GM10847 (cell line): Measurements from ENCODE around the gene NUP214.

Experiments
- POLR2A ChIP-seq: IDR thresholded peaks from 2 replicates; pipeline ENCODE4 v1.6.1; 2011; ENCODE audit not compliant: insufficient read length; ENCODE audit errors: extremely low read depth

NUP214 gene

DNA sequence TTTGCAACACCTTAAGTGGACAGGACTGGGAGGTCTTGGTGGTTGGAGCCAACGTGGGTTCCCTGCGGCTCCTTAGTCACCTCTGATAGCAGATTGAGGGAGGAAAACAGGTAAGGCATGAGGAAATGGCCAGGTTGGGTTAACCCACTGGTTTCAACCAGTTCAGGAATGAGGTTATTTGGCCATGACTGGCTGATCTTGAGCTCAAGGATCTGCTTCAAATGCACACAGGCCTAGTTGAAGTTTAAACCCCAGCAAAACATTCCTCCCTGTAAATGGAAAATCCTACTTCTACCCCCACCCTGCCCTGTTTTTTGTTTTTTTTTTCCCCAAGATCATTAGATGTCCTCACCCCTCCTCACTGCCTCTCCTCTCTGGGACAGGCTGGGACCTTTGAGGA is 3.2 kb upstream of the NUP214 start:
- no peak for TF ChIP-seq POLR2A

DNA sequence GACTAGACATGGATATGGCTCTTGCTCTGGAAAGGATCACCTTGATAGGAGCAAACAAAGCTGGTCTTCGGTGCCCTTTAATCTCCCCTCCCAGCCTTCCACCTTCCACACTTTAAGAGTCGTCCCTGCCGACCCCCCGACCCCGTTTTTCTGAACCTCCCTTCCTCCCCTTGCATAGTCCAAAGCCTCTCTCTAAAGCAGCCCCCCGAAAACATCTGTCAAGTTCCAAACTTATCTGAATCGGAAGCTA is 423 bp upstream of the NUP214 start:
- TF ChIP-seq POLR2A = no peak

DNA sequence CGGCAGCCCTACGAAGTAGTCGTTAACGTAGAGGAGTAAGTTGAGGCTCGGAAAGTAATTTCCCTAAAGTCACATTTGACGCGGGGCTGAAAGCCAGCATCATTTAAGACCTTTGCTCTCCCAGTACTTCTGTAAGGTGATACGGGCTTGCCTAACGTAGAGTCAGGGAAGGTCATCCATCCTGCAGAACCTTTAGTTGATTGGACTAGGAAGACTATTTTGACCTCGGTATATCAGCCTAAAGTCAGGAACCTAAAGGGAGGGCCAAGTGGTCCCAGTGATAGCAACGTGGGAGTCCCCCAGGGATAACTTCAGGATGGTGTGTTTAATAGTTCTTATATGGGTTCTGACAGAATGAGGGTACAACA is 657 bp downstream of the NUP214 start:
- TF ChIP-seq POLR2A = no peak

DNA sequence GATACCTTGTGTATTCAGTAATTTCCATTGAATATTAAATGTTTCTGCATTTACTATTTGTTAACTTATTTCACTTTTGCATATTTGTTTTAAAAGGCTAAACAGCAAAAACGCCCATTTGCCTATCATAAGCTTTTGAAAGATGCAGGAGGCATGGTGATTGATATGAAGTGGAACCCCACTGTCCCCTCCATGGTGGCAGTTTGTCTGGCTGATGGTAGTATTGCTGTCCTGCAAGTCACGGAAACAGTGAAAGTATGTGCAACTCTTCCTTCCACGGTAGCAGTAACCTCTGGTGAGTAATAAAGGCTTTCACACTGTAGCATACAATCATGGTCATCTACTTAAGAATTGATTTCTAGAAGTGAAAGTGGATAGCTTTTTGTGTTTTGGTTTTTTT is 3.8 kb downstream of the NUP214 start:
- no peak for TF ChIP-seq POLR2A

DNA sequence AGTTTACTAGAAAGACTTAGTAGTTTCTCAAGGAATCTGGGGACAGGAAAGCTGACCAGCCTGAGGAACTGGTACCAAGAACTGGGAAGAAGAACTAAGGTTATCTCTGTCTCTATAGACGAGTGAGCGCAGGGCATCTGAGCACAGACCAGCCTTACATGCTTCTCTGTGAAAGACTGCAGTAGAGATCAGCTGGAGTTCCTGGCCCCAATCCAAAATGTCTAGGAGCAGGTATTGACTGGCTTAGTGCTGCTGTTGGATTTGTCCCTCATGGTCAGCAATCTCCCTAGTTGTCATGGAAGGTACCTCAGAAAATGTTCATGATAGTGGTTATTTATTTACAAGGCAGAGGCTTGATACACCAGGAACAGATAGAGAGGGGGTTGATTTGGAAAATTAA is 13.3 kb downstream of the NUP214 start:
- no peak for TF ChIP-seq POLR2A

DNA sequence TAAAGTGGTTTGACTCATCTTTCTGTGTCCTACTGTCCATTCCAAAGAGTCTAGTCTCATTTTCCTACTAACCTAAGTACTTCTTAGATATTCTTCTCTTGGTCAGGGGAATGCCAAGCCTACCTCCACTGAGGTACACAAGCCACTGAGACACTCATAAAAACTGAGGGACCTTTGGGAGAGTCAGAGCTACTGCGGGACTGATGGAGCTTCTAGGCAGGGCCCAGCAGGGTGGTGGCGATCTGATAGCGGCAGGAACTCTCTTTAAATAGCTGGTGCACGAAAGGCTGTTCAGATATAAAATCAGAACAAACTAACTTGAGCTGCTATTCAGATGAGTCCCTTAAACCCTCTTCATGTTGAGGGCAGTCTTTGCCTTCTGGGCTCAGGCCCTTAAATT is 14.7 kb downstream of the NUP214 start:
- no peak for TF ChIP-seq POLR2A

DNA sequence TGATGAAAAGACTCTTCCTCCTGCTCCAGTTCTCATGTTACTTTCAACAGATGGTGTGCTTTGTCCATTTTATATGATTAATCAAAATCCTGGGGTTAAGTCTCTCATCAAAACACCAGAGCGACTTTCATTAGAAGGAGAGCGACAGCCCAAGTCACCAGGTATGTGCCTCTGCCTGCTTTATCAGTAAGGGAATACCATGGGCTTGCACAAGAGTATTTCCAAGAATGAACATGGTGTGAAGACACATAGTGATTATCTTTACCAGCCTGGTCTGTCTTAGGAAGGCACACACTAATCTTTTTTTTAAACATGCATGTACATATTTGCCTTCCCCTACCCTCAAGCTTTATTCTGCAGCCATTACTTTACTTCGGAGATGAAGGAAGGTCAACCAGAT is 15.2 kb downstream of the NUP214 start:
- TF ChIP-seq POLR2A = no peak

DNA sequence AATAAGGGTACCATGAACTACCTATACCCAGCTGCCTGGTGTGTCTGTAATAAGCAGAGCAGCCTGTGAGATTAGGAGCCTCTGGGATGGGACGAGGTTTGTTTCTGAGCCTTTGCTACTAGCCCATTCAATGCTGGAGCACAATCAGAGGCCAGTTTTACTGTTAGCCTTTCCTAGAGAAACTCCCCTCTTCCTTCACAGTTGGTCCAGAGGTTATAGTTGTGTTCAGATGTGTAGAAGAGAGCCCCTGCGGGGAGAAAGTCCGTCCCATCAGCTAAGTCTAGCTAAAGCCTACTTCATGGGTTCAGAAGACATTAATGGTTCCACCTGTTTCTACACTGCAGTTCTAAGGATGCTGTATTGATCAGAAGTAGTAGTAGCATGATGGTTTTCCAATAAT is 16.8 kb downstream of the NUP214 start:
- no peak for TF ChIP-seq POLR2A

DNA sequence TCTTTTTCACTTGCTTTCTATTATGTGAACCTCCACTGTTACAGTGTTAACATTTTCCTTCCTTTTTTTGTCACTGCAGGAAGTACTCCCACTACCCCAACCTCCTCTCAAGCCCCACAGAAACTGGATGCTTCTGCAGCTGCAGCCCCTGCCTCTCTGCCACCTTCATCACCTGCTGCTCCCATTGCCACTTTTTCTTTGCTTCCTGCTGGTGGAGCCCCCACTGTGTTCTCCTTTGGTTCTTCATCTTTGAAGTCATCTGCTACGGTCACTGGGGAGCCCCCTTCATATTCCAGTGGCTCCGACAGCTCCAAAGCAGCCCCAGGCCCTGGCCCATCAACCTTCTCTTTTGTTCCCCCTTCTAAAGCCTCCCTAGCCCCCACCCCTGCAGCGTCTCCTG is 18.8 kb downstream of the NUP214 start:
- TF ChIP-seq POLR2A = no peak

DNA sequence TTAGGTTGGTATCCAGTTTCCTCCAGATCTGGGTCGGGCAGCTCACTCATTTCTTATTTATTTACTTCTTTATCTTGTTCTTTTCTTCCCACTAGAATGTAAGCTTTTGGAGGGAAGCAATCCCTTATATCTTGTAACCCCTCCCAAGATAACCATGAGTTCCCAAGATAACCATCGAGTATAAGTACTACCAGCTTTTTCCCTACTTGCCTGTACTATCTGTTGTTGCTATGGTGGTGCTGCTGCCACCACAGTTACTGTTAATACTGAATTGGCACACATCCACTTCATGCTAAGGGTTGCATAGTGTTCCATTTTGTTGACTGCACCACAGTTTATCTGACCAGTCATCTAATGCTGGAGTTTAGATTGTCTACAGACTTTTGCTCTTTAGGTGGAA is 19.9 kb downstream of the NUP214 start:
- TF ChIP-seq POLR2A = no peak

DNA sequence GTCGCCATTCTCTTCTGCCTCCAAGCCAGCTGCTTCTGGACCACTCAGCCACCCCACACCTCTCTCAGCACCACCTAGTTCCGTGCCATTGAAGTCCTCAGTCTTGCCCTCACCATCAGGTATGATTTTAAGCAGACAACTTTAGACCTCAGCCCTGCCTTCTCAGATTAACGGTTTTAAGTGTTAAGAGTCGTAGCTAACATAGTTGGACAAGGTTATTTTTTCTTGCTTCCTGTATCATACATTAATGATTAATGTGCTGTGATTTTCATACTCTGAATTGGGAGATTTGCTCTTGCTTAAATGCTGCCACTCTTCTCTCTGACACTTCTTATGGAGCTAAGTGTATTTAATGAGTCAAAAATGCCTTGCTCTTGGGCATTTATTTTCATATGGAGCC is 20.8 kb downstream of the NUP214 start:
- TF ChIP-seq POLR2A = no peak

DNA sequence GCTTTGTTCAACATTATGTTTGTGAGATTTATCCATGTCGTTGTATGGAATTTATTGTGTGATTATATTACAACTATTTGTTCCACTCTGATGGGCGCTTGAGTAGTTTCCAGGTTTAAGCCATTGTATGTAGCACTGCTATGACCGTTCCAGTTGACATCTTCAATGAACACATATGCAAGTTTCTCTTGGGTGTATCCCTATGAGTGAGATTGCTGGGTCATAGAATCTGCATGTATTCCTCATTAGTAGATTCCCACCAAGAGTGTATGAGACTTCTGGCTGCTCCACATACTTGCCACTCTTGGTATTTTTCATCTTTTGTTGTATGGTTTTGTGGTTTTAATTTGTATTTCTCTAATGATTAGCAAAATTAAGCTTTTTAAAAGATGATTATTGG is 22.9 kb downstream of the NUP214 start:
- no peak for TF ChIP-seq POLR2A

DNA sequence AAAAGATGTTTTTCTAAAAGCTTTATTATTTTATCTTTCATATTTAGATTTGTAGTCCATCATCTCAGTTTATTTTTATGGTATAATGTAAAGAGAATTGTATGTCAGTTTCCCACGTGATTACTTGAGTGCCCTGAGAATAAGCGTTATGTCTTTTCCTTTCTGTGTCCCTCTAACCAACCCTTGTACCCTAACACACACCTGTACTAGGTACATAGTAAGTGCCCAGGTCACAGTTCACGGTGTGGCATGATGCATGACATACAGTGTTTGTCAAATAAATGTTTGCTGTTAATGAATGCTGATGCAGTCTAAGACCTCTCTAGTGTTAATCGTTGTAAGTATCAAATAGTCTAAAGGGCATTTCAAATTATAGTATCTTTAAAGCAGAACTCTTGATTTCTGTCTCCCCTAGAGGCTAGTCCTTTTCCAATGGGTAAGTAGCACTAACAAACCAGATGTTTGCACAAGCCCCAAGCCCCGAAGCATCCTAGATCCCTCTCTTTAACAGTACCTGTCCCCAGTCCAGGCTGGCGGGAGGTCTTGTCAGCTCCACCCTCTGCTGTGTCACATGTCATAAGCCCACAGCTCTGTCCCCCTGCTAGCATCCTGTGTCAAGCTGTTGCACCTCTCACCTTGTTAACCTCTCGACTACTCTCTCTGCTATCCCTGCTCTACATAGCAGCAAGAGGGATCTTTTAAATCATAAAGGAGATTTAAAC is 23.7 kb downstream of the NUP214 start:
- TF ChIP-seq POLR2A = no peak

DNA sequence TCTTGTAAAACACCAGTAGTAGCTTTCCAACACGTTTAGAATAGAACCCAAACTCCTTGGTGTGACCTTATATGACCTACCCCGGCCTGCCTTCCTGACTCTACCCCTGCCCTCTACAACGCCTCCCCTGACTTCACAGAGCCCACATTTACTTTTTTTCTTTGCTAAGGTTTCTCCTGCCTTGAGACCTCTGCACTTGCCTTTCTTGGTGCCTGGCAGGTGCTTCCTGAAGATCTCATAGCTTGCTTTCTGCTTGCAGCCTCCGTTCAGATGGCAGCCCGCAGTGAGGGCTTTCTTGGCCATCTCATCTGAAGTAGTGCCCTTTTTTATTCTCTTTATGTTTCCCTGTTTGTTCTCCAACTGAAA is 24.3 kb downstream of the NUP214 start:
- no peak for TF ChIP-seq POLR2A

DNA sequence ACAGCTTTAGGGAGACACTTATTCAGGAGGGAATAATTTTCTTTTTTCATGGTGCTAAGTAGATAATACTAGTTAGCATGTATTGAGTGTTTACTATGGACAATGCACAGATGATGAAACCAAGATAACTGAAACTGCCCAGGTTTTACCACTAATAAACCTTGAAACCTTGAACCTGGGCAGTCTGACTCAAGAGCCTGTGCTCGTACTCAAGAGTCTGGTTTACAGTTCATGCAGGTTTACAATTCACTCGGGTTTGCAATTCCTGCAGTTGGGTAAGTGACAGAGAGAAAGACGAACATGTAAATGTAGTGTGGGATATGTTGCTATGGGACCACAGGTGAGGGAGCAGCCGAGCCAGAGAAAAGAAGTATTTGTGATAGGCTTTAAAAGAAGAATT is 28.2 kb downstream of the NUP214 start:
- TF ChIP-seq POLR2A = no peak

DNA sequence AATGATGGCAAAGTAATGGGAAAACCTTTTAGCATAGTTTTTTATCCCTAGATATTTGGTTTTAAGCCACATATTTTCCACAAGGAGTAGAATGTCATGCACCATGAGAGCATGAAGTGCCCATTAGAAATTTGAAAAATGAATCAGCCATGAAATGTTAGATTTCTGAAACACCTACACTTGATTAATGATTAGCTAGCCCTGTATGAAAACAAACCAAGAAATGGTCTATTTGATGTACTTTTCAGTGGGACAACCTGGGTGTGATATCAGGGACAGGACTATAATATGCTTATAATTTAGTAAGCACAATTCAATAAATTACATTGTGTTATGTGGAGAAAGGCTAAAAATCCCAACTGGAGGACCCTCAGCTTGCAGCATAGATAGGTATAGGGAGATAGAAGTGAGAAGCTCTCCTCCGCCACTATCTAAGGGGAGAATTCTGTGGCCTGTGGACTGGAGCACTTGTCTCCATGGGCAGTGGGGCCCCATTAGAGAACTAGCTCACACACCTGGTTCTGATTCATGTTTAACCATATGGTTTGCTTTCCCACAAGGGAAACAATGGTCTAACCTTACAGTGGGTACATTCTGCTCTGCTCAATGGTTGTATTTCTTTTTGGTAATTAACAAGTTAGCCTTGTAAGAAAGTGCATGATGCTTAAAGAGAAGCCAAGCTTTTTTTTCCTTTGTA is 35.2 kb downstream of the NUP214 start:
- no peak for TF ChIP-seq POLR2A

DNA sequence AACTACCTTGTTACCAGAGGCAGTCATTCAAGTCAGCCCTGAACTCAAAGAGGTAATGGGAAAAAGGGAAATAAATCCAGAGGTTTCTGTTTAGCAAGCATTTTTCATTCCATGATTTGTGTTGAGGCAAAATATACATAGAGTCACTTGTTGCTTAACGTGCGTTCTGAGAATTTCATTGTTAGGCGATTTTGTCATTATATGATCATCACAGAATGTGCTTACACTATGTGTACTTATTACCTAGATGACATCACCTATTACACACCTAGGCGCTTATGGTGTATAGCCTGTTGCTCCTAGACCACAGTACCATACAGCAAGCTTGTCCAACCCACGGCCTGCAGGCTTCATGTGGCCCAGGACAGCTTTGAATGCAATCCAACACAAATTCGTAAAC is 36.2 kb downstream of the NUP214 start:
- no peak for TF ChIP-seq POLR2A
